Endothelial cell of umbilical vein (primary cell): Measurements from ENCODE around the gene TDRD3.

Source experiments
- EZH2 ChIP-seq: IDR thresholded peaks from 2 replicates; pipeline ENCODE4 v1.6.1; 2012; ENCODE audit warnings: borderline replicate concordance, low read depth, mild to moderate bottlenecking, moderate library complexity, low read length, inconsistent platforms; ENCODE audit not compliant: severe bottlenecking
- GATA2 ChIP-seq: IDR thresholded peaks from 2 replicates; pipeline ENCODE4 v1.7.0; 2011; ENCODE audit warnings: low read depth, mild to moderate bottlenecking, moderate library complexity, mixed read lengths, low read length; ENCODE audit not compliant: insufficient read length, insufficient read depth
- JUN ChIP-seq: IDR thresholded peaks from 2 replicates; pipeline ENCODE4 v1.6.1; 2011; ENCODE audit warnings: borderline replicate concordance, low read depth; ENCODE audit not compliant: insufficient read length, insufficient read depth
- MYC ChIP-seq: IDR thresholded peaks from one replicate; pipeline ENCODE4 v1.6.1; 2011; ENCODE audit warnings: mild to moderate bottlenecking, low read depth, low read length
- POLR2A ChIP-seq: IDR thresholded peaks from 2 replicates; pipeline ENCODE4 v1.6.1; 2012; ENCODE audit warnings: low read depth, mild to moderate bottlenecking, control low read depth, low read length
- POLR2AphosphoS5 ChIP-seq: IDR thresholded peaks from 2 replicates; pipeline ENCODE4 v1.6.1; 2012; ENCODE audit warnings: low read depth, mild to moderate bottlenecking, control low read depth, low read length, moderate library complexity; ENCODE audit not compliant: insufficient read depth
- TF ChIP-seq, protein P1 (sequence below), 2 donors: IDR thresholded peaks; 1 replicate in 1 of 2; 2 replicates in 1 of 2; pipeline ENCODE4 v1.5.1; 2011; ENCODE audit warnings: low read length in 2 of 2, mild to moderate bottlenecking in 2 of 2, moderate library complexity in 2 of 2, control low read depth in 1 of 2, inconsistent platforms in 1 of 2, low read depth in 1 of 2; ENCODE audit not compliant: insufficient read depth in 1 of 2; ENCODE audit errors: extremely low read depth in 1 of 2
- TF ChIP-seq, protein P2 (sequence below): IDR thresholded peaks from 2 replicates; pipeline ENCODE4 v1.6.1; 2011; ENCODE audit not compliant: insufficient read depth, insufficient read length

DNA sequence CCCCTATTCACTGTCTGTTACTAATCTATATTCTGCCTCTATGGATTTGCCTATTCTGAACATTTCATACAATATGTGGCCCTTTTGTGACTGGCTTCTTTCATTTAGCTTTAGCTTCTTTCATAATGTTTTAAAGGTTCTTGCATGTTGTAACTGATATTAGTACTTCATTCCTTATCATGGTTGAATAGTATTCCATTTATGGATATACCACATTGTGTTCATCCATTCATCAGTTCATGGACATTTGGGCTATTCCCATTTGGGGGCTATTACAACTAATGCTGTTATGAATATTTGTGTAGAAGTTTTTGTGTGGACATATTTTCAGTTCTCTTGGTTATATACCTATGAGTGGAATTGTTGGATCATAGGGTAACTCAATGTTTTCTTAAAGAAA is 44.4 kb upstream of the TDRD3 start:
- TF ChIP-seq, protein P1, sequence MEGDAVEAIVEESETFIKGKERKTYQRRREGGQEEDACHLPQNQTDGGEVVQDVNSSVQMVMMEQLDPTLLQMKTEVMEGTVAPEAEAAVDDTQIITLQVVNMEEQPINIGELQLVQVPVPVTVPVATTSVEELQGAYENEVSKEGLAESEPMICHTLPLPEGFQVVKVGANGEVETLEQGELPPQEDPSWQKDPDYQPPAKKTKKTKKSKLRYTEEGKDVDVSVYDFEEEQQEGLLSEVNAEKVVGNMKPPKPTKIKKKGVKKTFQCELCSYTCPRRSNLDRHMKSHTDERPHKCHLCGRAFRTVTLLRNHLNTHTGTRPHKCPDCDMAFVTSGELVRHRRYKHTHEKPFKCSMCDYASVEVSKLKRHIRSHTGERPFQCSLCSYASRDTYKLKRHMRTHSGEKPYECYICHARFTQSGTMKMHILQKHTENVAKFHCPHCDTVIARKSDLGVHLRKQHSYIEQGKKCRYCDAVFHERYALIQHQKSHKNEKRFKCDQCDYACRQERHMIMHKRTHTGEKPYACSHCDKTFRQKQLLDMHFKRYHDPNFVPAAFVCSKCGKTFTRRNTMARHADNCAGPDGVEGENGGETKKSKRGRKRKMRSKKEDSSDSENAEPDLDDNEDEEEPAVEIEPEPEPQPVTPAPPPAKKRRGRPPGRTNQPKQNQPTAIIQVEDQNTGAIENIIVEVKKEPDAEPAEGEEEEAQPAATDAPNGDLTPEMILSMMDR (IDR thresholded peaks at IDR 0.05; ENCODE audit: extremely low read depth in 1 of 2, insufficient read depth in 1 of 2, low read depth in 1 of 2, low read length in 2 of 2): no peak
- no peak for TF ChIP-seq EZH2
- no peak for TF ChIP-seq POLR2A
- TF ChIP-seq POLR2AphosphoS5: no peak
- TF ChIP-seq MYC: no peak
- TF ChIP-seq, protein P2, sequence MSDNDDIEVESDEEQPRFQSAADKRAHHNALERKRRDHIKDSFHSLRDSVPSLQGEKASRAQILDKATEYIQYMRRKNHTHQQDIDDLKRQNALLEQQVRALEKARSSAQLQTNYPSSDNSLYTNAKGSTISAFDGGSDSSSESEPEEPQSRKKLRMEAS: no peak
- no peak for TF ChIP-seq GATA2
- TF ChIP-seq JUN: no peak
